Astrocyte (in vitro differentiated cells and primary cell): ENCODE data around the gene NTM. TPM values are rescaled to one million over a fixed set of nuclear protein-coding genes. Genes with fewer than 3 reads are reported as not detected.

Experiments used
- DNase-seq: peaks from one replicate; pipeline ENCODE4 v3.0.0-alpha.2; 2010; ENCODE audit warnings: low read depth
- FAIRE-seq: peaks from 2 replicates; lab custom pipeline; 2011; peaks lifted over from hg19 to GRCh38; lab: Jason Lieb, UNC
- H2AFZ ChIP-seq: 2 replicates; pipeline ENCODE4 v1.6.0; 2012; ENCODE audit warnings: low read depth, low read length, inconsistent platforms
- H3K27ac ChIP-seq: 2 replicates; pipeline ENCODE4 v1.5.1; 2011; ENCODE audit warnings: low read depth, low read length, inconsistent platforms
- H3K27me3 ChIP-seq: 2 replicates; pipeline ENCODE4 v1.6.0; 2011; ENCODE audit warnings: low read length, inconsistent platforms; ENCODE audit not compliant: insufficient read depth
- H3K36me3 ChIP-seq: 2 replicates; pipeline ENCODE4 v1.5.1; 2011; ENCODE audit warnings: low read length, inconsistent platforms; ENCODE audit not compliant: insufficient read depth
- H3K4me1 ChIP-seq: 2 replicates; pipeline ENCODE4 v1.5.1; 2011; ENCODE audit warnings: low read length, inconsistent platforms; ENCODE audit not compliant: insufficient read depth
- H3K4me2 ChIP-seq: 2 replicates; pipeline ENCODE4 v1.6.0; 2012; ENCODE audit warnings: low read length, inconsistent platforms
- H3K4me3 ChIP-seq: 2 replicates; pipeline ENCODE4 v1.5.1; 2011; ENCODE audit warnings: low read depth, mild to moderate bottlenecking, low read length, inconsistent platforms; ENCODE audit not compliant: insufficient read depth
- H3K79me2 ChIP-seq: 2 replicates; pipeline ENCODE4 v1.6.0; 2012; ENCODE audit warnings: mild to moderate bottlenecking, low read length, inconsistent platforms; ENCODE audit not compliant: insufficient read depth
- H3K9ac ChIP-seq: 2 replicates; pipeline ENCODE4 v1.6.0; 2012; ENCODE audit warnings: mild to moderate bottlenecking, low read length, inconsistent platforms
- H3K9me3 ChIP-seq: 2 replicates; pipeline ENCODE4 v1.5.1; 2012; ENCODE audit warnings: low read depth, mild to moderate bottlenecking, low read length, inconsistent platforms; ENCODE audit not compliant: insufficient read depth
- H4K20me1 ChIP-seq: 2 replicates; pipeline ENCODE4 v1.6.0; 2012; ENCODE audit warnings: low read length, inconsistent platforms; ENCODE audit not compliant: insufficient read depth
- H3K27ac Mint-ChIP-seq: one replicate; pipeline ENCODE4 v1.8.0; 2021; ENCODE audit warnings: mild to moderate bottlenecking, mixed read lengths; ENCODE audit not compliant: unreplicated experiment
- H3K27me3 Mint-ChIP-seq: one replicate; pipeline ENCODE4 v1.8.0; 2021; ENCODE audit warnings: low read depth, mixed read lengths; ENCODE audit not compliant: unreplicated experiment
- H3K36me3 Mint-ChIP-seq: one replicate; pipeline ENCODE4 v1.8.0; 2021; ENCODE audit warnings: low read depth, mixed read lengths; ENCODE audit not compliant: unreplicated experiment
- H3K4me1 Mint-ChIP-seq: one replicate; pipeline ENCODE4 v1.8.0; 2021; ENCODE audit warnings: low read depth, mixed read lengths; ENCODE audit not compliant: unreplicated experiment
- H3K4me3 Mint-ChIP-seq: one replicate; pipeline ENCODE4 v1.8.0; 2021; ENCODE audit warnings: mild to moderate bottlenecking, moderate library complexity, mixed read lengths; ENCODE audit not compliant: unreplicated experiment
- H3K9me3 Mint-ChIP-seq: one replicate; pipeline ENCODE4 v1.8.0; 2021; ENCODE audit warnings: mild to moderate bottlenecking, mixed read lengths; ENCODE audit not compliant: unreplicated experiment
- EZH2 ChIP-seq: IDR thresholded peaks from 2 replicates; pipeline ENCODE4 v1.6.1; 2012; ENCODE audit warnings: mild to moderate bottlenecking, low read length, inconsistent platforms; ENCODE audit not compliant: insufficient read depth
- total RNA-seq: library from RNA; stranded (reverse); gene quantifications from 2 replicates; pipeline ENCODE4 v1.2.1, GENCODE V29; 2021
- TF ChIP-seq, protein P1 (sequence below): IDR thresholded peaks from 2 replicates; pipeline ENCODE4 v1.5.1; 2011; ENCODE audit warnings: low read depth, mild to moderate bottlenecking, inconsistent platforms, low read length, moderate library complexity; ENCODE audit not compliant: insufficient read depth

NTM gene
- total RNA-seq, 1 donor from 2014 or later: 98.2 TPM

DNA sequence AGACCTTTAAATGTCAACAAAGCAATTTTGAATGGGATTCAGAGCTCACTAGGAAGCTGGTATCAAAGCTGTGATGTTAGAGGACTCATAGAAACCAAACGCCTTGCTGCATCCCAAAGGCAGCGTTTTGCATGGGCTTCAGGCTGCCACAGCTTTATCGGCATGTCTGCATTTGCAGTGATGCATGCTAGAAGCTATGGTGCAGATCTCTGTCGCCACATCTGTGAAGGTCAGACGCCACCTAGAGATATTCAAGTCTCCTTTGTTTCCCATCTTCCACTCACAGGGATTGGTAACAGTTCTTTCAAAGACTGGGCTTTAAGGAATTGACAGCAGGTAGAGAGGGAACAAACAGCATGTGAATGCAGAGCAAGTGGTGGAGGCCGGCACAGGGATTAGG, 47.8 kb downstream of the NTM start:
- H3K36me3 Mint-ChIP-seq: peaks cover 3% of the 10 kb centered on the region
- no peaks in the 10 kb centered on the region for H4K20me1 ChIP-seq
- no peak overlapping the region for H2AFZ ChIP-seq
- H3K27ac ChIP-seq: no peak overlapping the region
- H3K27ac Mint-ChIP-seq: no peak overlapping the region
- no peaks in the 10 kb centered on the region for H3K4me1 ChIP-seq
- no peak for FAIRE-seq
- H3K36me3 ChIP-seq: no peaks in the 10 kb centered on the region
- no peaks in the 10 kb centered on the region for H3K79me2 ChIP-seq
- peaks cover 4% of the 10 kb centered on the region for H3K27me3 ChIP-seq
- H3K4me1 Mint-ChIP-seq: peaks cover 12% of the 10 kb centered on the region
- peaks cover 22% of the 10 kb centered on the region for H3K9me3 Mint-ChIP-seq
- H3K4me2 ChIP-seq: no peak overlapping the region
- no peak overlapping the region for H3K4me3 ChIP-seq
- H3K9ac ChIP-seq: no peak overlapping the region
- H3K4me3 Mint-ChIP-seq: no peak overlapping the region
- no peaks in the 10 kb centered on the region for H3K9me3 ChIP-seq
- H3K27me3 Mint-ChIP-seq: peaks cover 33% of the 10 kb centered on the region
- TF ChIP-seq, protein P1, sequence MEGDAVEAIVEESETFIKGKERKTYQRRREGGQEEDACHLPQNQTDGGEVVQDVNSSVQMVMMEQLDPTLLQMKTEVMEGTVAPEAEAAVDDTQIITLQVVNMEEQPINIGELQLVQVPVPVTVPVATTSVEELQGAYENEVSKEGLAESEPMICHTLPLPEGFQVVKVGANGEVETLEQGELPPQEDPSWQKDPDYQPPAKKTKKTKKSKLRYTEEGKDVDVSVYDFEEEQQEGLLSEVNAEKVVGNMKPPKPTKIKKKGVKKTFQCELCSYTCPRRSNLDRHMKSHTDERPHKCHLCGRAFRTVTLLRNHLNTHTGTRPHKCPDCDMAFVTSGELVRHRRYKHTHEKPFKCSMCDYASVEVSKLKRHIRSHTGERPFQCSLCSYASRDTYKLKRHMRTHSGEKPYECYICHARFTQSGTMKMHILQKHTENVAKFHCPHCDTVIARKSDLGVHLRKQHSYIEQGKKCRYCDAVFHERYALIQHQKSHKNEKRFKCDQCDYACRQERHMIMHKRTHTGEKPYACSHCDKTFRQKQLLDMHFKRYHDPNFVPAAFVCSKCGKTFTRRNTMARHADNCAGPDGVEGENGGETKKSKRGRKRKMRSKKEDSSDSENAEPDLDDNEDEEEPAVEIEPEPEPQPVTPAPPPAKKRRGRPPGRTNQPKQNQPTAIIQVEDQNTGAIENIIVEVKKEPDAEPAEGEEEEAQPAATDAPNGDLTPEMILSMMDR: no peak
- no peak for TF ChIP-seq EZH2
- DNase-seq: no peak

DNA sequence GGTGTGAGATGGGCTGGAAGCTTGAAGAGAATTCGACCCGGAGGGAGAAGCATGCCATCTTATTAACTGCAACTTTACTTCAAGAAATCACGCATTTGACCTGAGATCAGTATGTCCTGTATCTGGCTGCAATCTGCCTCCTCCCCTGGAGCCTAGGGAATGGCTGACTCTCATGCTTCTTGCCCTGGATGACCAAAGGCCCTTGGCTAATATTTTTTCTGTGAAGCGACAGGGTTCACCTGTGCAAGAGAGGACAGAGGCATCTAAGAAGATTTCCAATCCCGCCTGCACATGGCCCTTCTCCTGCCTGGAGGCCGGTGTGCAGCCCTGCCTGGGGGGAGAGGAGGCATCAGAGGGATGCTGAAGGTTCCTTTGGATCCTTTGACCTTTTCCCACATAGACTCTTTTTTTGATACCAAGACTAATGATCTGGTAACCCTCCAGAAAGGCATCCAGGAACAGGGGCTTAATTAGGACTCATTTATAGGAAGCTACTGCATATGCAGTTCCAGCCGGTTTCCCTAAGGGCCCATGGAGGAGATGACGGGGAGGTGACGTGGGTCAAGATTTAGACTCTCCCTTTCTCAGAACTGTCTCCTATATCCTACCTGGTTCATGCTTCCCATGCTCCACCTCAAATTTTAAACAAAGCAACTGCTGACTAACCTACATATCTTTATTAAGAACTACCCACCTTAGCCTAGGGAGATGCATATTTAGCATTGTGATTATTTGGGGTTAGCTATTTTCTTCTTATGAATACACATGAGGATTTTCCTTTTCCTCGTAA, 50.8 kb downstream of the NTM start:
- H3K36me3 Mint-ChIP-seq: no peaks in the 10 kb centered on the region
- H3K27me3 ChIP-seq: peaks cover 4% of the 10 kb centered on the region

More for the DNA sequence above, 50.8 kb downstream of the NTM start:
- DNase-seq (no peak), FAIRE-seq (no peak)
- no peak overlapping the region for H3K27ac Mint-ChIP-seq
- no peak overlapping the region for H3K9ac ChIP-seq
- H3K79me2 ChIP-seq: no peaks in the 10 kb centered on the region
- H3K4me2 ChIP-seq: no peak overlapping the region
- peaks cover 27% of the 10 kb centered on the region for H3K27me3 Mint-ChIP-seq
- H3K4me3 ChIP-seq: no peak overlapping the region
- H3K4me3 Mint-ChIP-seq: no peak overlapping the region
- peaks cover 11% of the 10 kb centered on the region for H3K9me3 Mint-ChIP-seq
- H3K36me3 ChIP-seq: no peaks in the 10 kb centered on the region
- peaks cover 5% of the 10 kb centered on the region for H3K4me1 ChIP-seq
- TF ChIP-seq EZH2: no peak
- TF ChIP-seq, protein P1: no peak
- no peaks in the 10 kb centered on the region for H4K20me1 ChIP-seq
- H3K9me3 ChIP-seq: no peaks in the 10 kb centered on the region
- no peak overlapping the region for H2AFZ ChIP-seq
- H3K4me1 Mint-ChIP-seq: peaks cover 21% of the 10 kb centered on the region
- no peak overlapping the region for H3K27ac ChIP-seq
